Fibroblast of lung (primary cell): ENCODE data around the gene MRPS15. TPM values are rescaled to one million over a fixed set of nuclear protein-coding genes. Genes with fewer than 3 reads are reported as not detected.

Experiments used
- DNase-seq, 2 donors: peaks; one replicate each; pipeline versions ENCODE4 v3.0.0 to v3.0.0-alpha.2; 2010; ENCODE audit warnings: low read depth in 2 of 2
- H2AFZ ChIP-seq: 2 replicates; pipeline ENCODE4 v1.5.1; 2012; ENCODE audit warnings: low read length, control low read depth, inconsistent platforms
- H3K27ac ChIP-seq: 2 replicates; pipeline ENCODE4 v1.5.1; 2011; ENCODE audit warnings: low read length, control low read depth; ENCODE audit not compliant: insufficient read depth
- H3K27me3 ChIP-seq: 2 replicates; pipeline ENCODE4 v1.5.1; 2011; ENCODE audit warnings: mild to moderate bottlenecking, low read length; ENCODE audit not compliant: control insufficient read depth, insufficient read depth
- H3K36me3 ChIP-seq: 2 replicates; pipeline ENCODE4 v1.5.1; 2011; ENCODE audit warnings: low read length; ENCODE audit not compliant: control insufficient read depth, insufficient read depth
- H3K4me1 ChIP-seq: 2 replicates; pipeline ENCODE4 v1.5.1; 2011; ENCODE audit warnings: low read length; ENCODE audit not compliant: control insufficient read depth, insufficient read depth; ENCODE audit errors: extremely low read depth
- H3K4me2 ChIP-seq: 2 replicates; pipeline ENCODE4 v1.5.1; 2011; ENCODE audit warnings: low read length, control low read depth; ENCODE audit not compliant: insufficient read depth; ENCODE audit errors: extremely low read depth
- H3K4me3 ChIP-seq, 4 experiments: fragments of 200-600 bp in 1 of 4; sonication (generic) in 1 of 4; replicated peaks in 1 of 4; 2 replicates each; pipeline ENCODE4 v1.5.1; 2011 to 2016; ENCODE audit warnings: low read length in 4 of 4, low read depth in 3 of 4, mild to moderate bottlenecking in 3 of 4, control low read depth in 2 of 4, inconsistent platforms in 1 of 4, mixed read lengths in 1 of 4; ENCODE audit not compliant: insufficient read depth in 1 of 4; ENCODE audit errors: control extremely low read depth in 1 of 4
- H3K79me2 ChIP-seq: 2 replicates; pipeline ENCODE4 v1.5.1; 2012; ENCODE audit warnings: mild to moderate bottlenecking, low read length, inconsistent platforms; ENCODE audit not compliant: control insufficient read depth, insufficient read depth
- H3K9ac ChIP-seq: 2 replicates; pipeline ENCODE4 v1.5.1; 2011; ENCODE audit warnings: mild to moderate bottlenecking, low read length, control low read depth; ENCODE audit not compliant: insufficient read depth
- H3K9me3 ChIP-seq: 2 replicates; pipeline ENCODE4 v1.5.1; 2012; ENCODE audit warnings: low read depth, low read length; ENCODE audit not compliant: control insufficient read depth, insufficient read depth
- H4K20me1 ChIP-seq: 2 replicates; pipeline ENCODE4 v1.5.1; 2011; ENCODE audit warnings: low read length; ENCODE audit not compliant: control insufficient read depth, insufficient read depth; ENCODE audit errors: extremely low read depth
- CTCF ChIP-seq, 2 donors: IDR thresholded peaks in 1 of 2; conservative IDR thresholded peaks in 1 of 2; 1 replicate in 1 of 2; 2 replicates in 1 of 2; pipeline ENCODE4 v1.5.1; 2011 to 2012; ENCODE audit warnings: low read length in 2 of 2, control low read depth in 1 of 2, inconsistent platforms in 1 of 2, low read depth in 1 of 2, mild to moderate bottlenecking in 1 of 2
- EZH2 ChIP-seq: IDR thresholded peaks from 2 replicates; pipeline ENCODE4 v1.5.1; 2012; ENCODE audit warnings: low read length, control low read depth, mild to moderate bottlenecking; ENCODE audit errors: missing control alignments
- polyA plus RNA-seq, 2 donors: library from polyadenylated mRNA; depleted of rRNA in 1 of 2; stranded (reverse) in 1 of 2; unstranded in 1 of 2; fragments of >200 nt; gene quantifications; 2 replicates each; pipeline ENCODE4 v1.2.1, GENCODE V29; 2011 to 2012; ENCODE audit warnings: missing spikeins in 1 of 2
- total RNA-seq: library from RNA; depleted of rRNA; stranded (reverse); fragments of >200 nt; gene quantifications from 2 replicates; pipeline ENCODE4 v1.2.1, GENCODE V29; 2014

The MRPS15 gene
- total and polyA plus RNA-seq, 2 donors (not counting 1 experiment from before 2014, with no cell fraction given): 75.5 to 99.1 TPM

GRCh38 chr1:36415661-36416326 lies 48.4 kb downstream of the MRPS15 start:
- Histone ChIP-seq H3K27ac (no peak overlapping the region), H3K4me3 (no peak overlapping the region), H3K9ac (no peak overlapping the region), H2AFZ (no peak overlapping the region), H3K4me2 (no peak overlapping the region), H3K27me3 (no peaks in the 10 kb centered on the region), H4K20me1 (no peaks in the 10 kb centered on the region), H3K36me3 (no peaks in the 10 kb centered on the region), H3K4me1 (peaks cover 4% of the 10 kb centered on the region), H3K79me2 (no peaks in the 10 kb centered on the region), H3K9me3 (no peaks in the 10 kb centered on the region)
- no peak for TF ChIP-seq EZH2
- TF ChIP-seq CTCF (conservative IDR thresholded peaks at IDR 0.05 in 1 of 2, IDR thresholded peaks at IDR 0.05 in 1 of 2; ENCODE audit: low read depth in 1 of 2, low read length in 2 of 2): no peak
- DNase-seq: no peak

GRCh38 chr1:36414384-36414783 lies 49.8 kb downstream of the MRPS15 start:
- Histone ChIP-seq H3K4me2 (no peak overlapping the region), H3K27ac (no peak overlapping the region)

More at GRCh38 chr1:36414384-36414783, 49.8 kb downstream of the MRPS15 start:
- Histone ChIP-seq H3K4me3 (no peak overlapping the region), H3K27me3 (no peaks in the 10 kb centered on the region), H3K79me2 (no peaks in the 10 kb centered on the region), H3K36me3 (no peaks in the 10 kb centered on the region), H3K9ac (no peak overlapping the region), H3K9me3 (no peaks in the 10 kb centered on the region), H2AFZ (no peak overlapping the region), H3K4me1 (no peaks in the 10 kb centered on the region), H4K20me1 (no peaks in the 10 kb centered on the region)
- DNase-seq: no peak
- no peak for TF ChIP-seq EZH2
- TF ChIP-seq CTCF (conservative IDR thresholded peaks at IDR 0.05 in 1 of 2, IDR thresholded peaks at IDR 0.05 in 1 of 2; ENCODE audit: low read depth in 1 of 2, low read length in 2 of 2): no peak
